ENCODE results near the gene STK35.

- TF ChIP-seq MAFK (conservative IDR thresholded peaks at IDR 0.05 in 1 of 2, IDR thresholded peaks at IDR 0.05 in 1 of 2; ENCODE audit: low read length in 2 of 2) (no peak), RNF2 (conservative IDR thresholded peaks at IDR 0.05; ENCODE audit: low read depth) (peak; percentile 81; the same call in 1 of the 2 replicates), NONO (IDR thresholded peaks at IDR 0.05) (no peak), NONO (CRISPR knock-in tag; conservative IDR thresholded peaks at IDR 0.05) (peak; percentile 44), ZNF275 (CRISPR knock-in tag; IDR thresholded peaks at IDR 0.05; ENCODE audit: borderline replicate concordance) (no peak), ZSCAN30 (CRISPR knock-in tag; IDR thresholded peaks at IDR 0.05) (no peak), PHF8 (CRISPR knock-in tag; IDR thresholded peaks at IDR 0.05) (peak; percentile 76), ZFP36 (IDR thresholded peaks at IDR 0.05; ENCODE audit: borderline replicate concordance, low read depth, low read length, partially characterized antibody) (no peak), UBTF (CRISPR knock-in tag; IDR thresholded peaks at IDR 0.05) (peak; percentile 77; the same call in 1 of the 2 replicates), ATF7-NPFF (CRISPR knock-in tag; IDR thresholded peaks at IDR 0.05; ENCODE audit: low read depth) (no peak), SMARCE1 (IDR thresholded peaks at IDR 0.05; ENCODE audit: borderline replicate concordance) (no peak), SMAD3 (CRISPR knock-in tag; IDR thresholded peaks at IDR 0.05) (no peak), EP300 (IDR thresholded peaks at IDR 0.05; ENCODE audit: low read depth in 2 of 2, low read length in 2 of 2) (no peak; a peak in 2 of 4 replicates), EP300 (CRISPR knock-in tag; IDR thresholded peaks at IDR 0.05; ENCODE audit: borderline replicate concordance) (no peak)
- TF ChIP-seq, protein P1, sequence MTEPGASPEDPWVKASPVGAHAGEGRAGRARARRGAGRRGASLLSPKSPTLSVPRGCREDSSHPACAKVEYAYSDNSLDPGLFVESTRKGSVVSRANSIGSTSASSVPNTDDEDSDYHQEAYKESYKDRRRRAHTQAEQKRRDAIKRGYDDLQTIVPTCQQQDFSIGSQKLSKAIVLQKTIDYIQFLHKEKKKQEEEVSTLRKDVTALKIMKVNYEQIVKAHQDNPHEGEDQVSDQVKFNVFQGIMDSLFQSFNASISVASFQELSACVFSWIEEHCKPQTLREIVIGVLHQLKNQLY (CRISPR knock-in tag; IDR thresholded peaks at IDR 0.05), result no peak; the same call in 1 of the 2 replicates
- TF ChIP-seq, protein P2, sequence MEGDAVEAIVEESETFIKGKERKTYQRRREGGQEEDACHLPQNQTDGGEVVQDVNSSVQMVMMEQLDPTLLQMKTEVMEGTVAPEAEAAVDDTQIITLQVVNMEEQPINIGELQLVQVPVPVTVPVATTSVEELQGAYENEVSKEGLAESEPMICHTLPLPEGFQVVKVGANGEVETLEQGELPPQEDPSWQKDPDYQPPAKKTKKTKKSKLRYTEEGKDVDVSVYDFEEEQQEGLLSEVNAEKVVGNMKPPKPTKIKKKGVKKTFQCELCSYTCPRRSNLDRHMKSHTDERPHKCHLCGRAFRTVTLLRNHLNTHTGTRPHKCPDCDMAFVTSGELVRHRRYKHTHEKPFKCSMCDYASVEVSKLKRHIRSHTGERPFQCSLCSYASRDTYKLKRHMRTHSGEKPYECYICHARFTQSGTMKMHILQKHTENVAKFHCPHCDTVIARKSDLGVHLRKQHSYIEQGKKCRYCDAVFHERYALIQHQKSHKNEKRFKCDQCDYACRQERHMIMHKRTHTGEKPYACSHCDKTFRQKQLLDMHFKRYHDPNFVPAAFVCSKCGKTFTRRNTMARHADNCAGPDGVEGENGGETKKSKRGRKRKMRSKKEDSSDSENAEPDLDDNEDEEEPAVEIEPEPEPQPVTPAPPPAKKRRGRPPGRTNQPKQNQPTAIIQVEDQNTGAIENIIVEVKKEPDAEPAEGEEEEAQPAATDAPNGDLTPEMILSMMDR (CRISPR knock-in tag; IDR thresholded peaks at IDR 0.05), result peak; percentile 32; the same call in 1 of the 2 replicates
These were observed 1.2 kb downstream of the STK35 start for GRCh38 chr20:2102585-2103460.

Measured in HepG2 (cell line).